HL-60 (cell line): ENCODE results near the gene DNAJB8.

Experiments
- DNase-seq, 2 experiments: peaks; one replicate each; pipeline ENCODE4 v3.0.0-alpha.2; 2010 to 2020; ENCODE audit warnings: low read depth in 1 of 2, low spot score in 1 of 2
- H3K27ac ChIP-seq: fragments of 250-450 bp; sonication (Bioruptor Pico); replicated peaks from 2 replicates; pipeline ENCODE4 v1.5.1; 2020; ENCODE audit warnings: mild to moderate bottlenecking, moderate library complexity
- H3K27me3 ChIP-seq: fragments of 250-450 bp; sonication (Bioruptor Pico); 2 replicates; pipeline ENCODE4 v1.5.1; 2021; ENCODE audit warnings: mild to moderate bottlenecking, moderate library complexity; ENCODE audit not compliant: insufficient read depth, poor library complexity, severe bottlenecking
- H3K4me3 ChIP-seq: replicated peaks from 2 replicates; pipeline ENCODE4 v1.5.1; 2011; ENCODE audit warnings: mild to moderate bottlenecking, control low read depth, low read length; ENCODE audit not compliant: insufficient read depth
- CTCF ChIP-seq: IDR thresholded peaks from one replicate; pipeline ENCODE4 v1.5.1; 2011; ENCODE audit warnings: low read length, control low read depth, inconsistent platforms; ENCODE audit not compliant: insufficient read depth
- GABPA ChIP-seq: IDR thresholded peaks from 2 replicates; pipeline ENCODE4 v1.6.1; 2012; ENCODE audit warnings: low read depth
- POLR2AphosphoS5 ChIP-seq: IDR thresholded peaks from 2 replicates; pipeline ENCODE4 v1.6.1; 2012; ENCODE audit warnings: low read depth
- REST ChIP-seq: IDR thresholded peaks from 2 replicates; pipeline ENCODE4 v1.6.1; 2012; ENCODE audit warnings: low read depth; ENCODE audit not compliant: insufficient replicate concordance
- SPI1 ChIP-seq: IDR thresholded peaks from 2 replicates; pipeline ENCODE4 v1.6.1; 2012; ENCODE audit warnings: low read depth, mild to moderate bottlenecking, borderline replicate concordance

Gene DNAJB8

GRCh38 chr3:128471110-128471509 is 4.4 kb upstream of the DNAJB8 start:
- Histone ChIP-seq H3K27ac (no peak overlapping the region), H3K4me3 (no peak overlapping the region), H3K27me3 (no peaks in the 10 kb centered on the region)
- TF ChIP-seq GABPA (no peak), REST (no peak), CTCF (no peak), SPI1 (no peak), POLR2AphosphoS5 (no peak)
- DNase-seq, result no peak

GRCh38 chr3:128470134-128470899 is 3.6 kb upstream of the DNAJB8 start:
- TF ChIP-seq POLR2AphosphoS5, result no peak

DNA sequence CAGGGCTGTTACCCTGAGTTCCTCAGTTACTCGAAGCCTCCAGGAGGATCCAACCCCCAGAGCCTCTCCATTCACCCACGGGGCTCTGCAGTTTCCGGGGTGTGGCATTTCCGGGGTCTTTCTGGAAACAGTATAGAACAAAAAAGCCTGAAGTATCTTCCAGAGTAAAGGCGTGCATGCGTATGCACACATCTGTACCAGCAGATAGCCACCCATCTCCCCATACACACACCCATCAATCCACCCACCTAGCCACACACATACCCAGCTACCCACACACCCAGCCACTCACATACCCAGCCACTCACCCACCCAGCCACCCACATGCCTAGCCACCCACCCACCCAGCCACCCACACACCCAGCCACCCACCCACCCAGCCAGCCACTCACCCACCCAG is 2.9 kb upstream of the DNAJB8 start:
- TF ChIP-seq GABPA (no peak), CTCF (no peak), POLR2AphosphoS5 (no peak), REST (no peak), SPI1 (no peak)
- no peaks in the 10 kb centered on the region for H3K27me3 ChIP-seq
- H3K4me3 ChIP-seq, result no peak overlapping the region

More at GRCh38 chr3:128470134-128470899, 3.6 kb upstream of the DNAJB8 start:
- Histone ChIP-seq H3K27me3 (no peaks in the 10 kb centered on the region), H3K4me3 (no peak overlapping the region), H3K27ac (no peak overlapping the region)
- no peak for DNase-seq

GRCh38 chr3:128468791-128469527 is 2.3 kb upstream of the DNAJB8 start:
- TF ChIP-seq SPI1 (no peak; the same call in 1 of the 2 replicates), GABPA (no peak), REST (no peak), CTCF (no peak), POLR2AphosphoS5 (no peak)

More for the DNA sequence above, 2.9 kb upstream of the DNAJB8 start:
- no peak overlapping the region for H3K27ac ChIP-seq
- no peak for DNase-seq

More at GRCh38 chr3:128468791-128469527, 2.3 kb upstream of the DNAJB8 start:
- Histone ChIP-seq H3K4me3 (no peak overlapping the region), H3K27me3 (no peaks in the 10 kb centered on the region), H3K27ac (no peak overlapping the region)
- peak in 1 of 2 experiments; percentile 44 for DNase-seq
